ENCODE data around the gene NDUFAF8. TPM values are rescaled to one million over a fixed set of nuclear protein-coding genes. Genes with fewer than 3 reads are reported as not detected.

The NDUFAF8 gene
- total and polyA plus RNA-seq, 4 donors: 20.2 to 46.5 (median 26.9) TPM

GRCh38 chr17:81250286-81251093, 11.4 kb downstream of the NDUFAF8 start:
- H3K36me3 ChIP-seq (ENCODE audit: control insufficient read depth in 1 of 2, insufficient read depth in 2 of 2, low read length in 1 of 2): no peaks in the 10 kb centered on the region
- peak in 1 of 2 donors; percentile 39 for DNase-seq
- H3K9me3 ChIP-seq (ENCODE audit: control insufficient read depth, low read length): no peaks in the 10 kb centered on the region
- no peaks in the 10 kb centered on the region for H3K4me1 ChIP-seq (ENCODE audit: control insufficient read depth in 1 of 2, insufficient read depth in 2 of 2, low read length in 2 of 2)
- no peak overlapping the region for H3K4me3 ChIP-seq (ENCODE audit: low read length in 2 of 2)
- WGBS, 2 donors: 92 to 93% methylated on average over 31 of the region's 31 CpGs
- no peak overlapping the region for H3K27ac ChIP-seq (ENCODE audit: low read depth in 1 of 2, low read length in 2 of 2)
- no peak for ATAC-seq (ENCODE audit: low FRiP score)
- intact Hi-C loops (cut with DNase I): loop anchor here (5.0 kb wide), 4 partner anchors 232 to 357 kb away; no protein-coding TSS in a partner anchor
- no peaks in the 10 kb centered on the region for H3K27me3 ChIP-seq (ENCODE audit: control insufficient read depth in 1 of 2, insufficient read depth in 2 of 2, low read length in 1 of 2)

DNA sequence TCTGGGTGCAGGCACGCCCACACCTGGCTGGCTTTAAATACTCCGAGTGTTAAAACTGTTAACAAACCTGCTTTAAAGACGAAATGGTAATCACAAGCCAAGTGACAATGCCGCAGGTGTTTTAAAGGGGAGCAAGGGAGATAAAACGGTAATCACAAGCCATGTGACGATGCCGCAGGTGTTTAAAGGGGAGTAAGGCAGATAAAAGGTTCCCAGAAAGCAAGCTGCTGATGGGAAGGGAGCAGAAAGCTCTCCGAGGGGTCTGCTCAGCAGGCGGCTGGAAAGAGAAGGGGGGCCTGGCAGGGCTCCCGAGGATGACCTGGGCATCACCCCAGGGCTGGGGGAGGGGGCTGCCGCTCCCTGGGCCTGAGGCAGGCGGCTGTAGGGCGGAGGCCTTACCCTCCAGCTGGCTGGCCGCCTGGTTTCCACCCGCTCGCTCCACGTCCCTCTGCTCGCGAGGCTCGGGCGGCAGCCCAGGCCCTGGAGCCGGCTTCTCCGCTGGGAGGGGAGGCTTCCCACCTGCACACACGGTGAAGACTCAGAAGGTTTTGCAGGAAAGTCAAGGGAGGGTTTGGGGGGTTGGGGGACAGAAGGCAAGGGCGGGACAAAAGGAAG, 12.1 kb downstream of the NDUFAF8 start:
- no peaks in the 10 kb centered on the region for H3K4me1 ChIP-seq (ENCODE audit: control insufficient read depth in 1 of 2, insufficient read depth in 2 of 2, low read length in 2 of 2)

GRCh38 chr17:81251709-81252301, 12.7 kb downstream of the NDUFAF8 start:
- Histone ChIP-seq H3K27ac (ENCODE audit: low read depth in 1 of 2, low read length in 2 of 2) (no peak overlapping the region), H3K36me3 (ENCODE audit: control insufficient read depth in 1 of 2, insufficient read depth in 2 of 2, low read length in 1 of 2) (no peaks in the 10 kb centered on the region), H3K9me3 (ENCODE audit: control insufficient read depth, low read length) (no peaks in the 10 kb centered on the region), H3K27me3 (ENCODE audit: control insufficient read depth in 1 of 2, insufficient read depth in 2 of 2, low read length in 1 of 2) (no peaks in the 10 kb centered on the region), H3K4me1 (ENCODE audit: control insufficient read depth in 1 of 2, insufficient read depth in 2 of 2, low read length in 2 of 2) (no peaks in the 10 kb centered on the region), H3K4me3 (ENCODE audit: low read length in 2 of 2) (no peak overlapping the region)
- intact Hi-C loops (cut with DNase I): loop anchor here (5.0 kb wide), 4 partner anchors 230 to 355 kb away; no protein-coding TSS in a partner anchor
- ATAC-seq (ENCODE audit: low FRiP score) (no peak), DNase-seq (no peak)
- 87 to 89% methylated on average over 29 of the region's 29 CpGs for WGBS, 2 donors

More for the DNA sequence above, 12.1 kb downstream of the NDUFAF8 start:
- intact Hi-C loops (cut with DNase I): loop anchor here (5.0 kb wide), 4 partner anchors 231 to 356 kb away; no protein-coding TSS in a partner anchor
- Histone ChIP-seq H3K27me3 (ENCODE audit: control insufficient read depth in 1 of 2, insufficient read depth in 2 of 2, low read length in 1 of 2) (no peaks in the 10 kb centered on the region), H3K4me3 (ENCODE audit: low read length in 2 of 2) (no peak overlapping the region), H3K27ac (ENCODE audit: low read depth in 1 of 2, low read length in 2 of 2) (no peak overlapping the region), H3K36me3 (ENCODE audit: control insufficient read depth in 1 of 2, insufficient read depth in 2 of 2, low read length in 1 of 2) (no peaks in the 10 kb centered on the region), H3K9me3 (ENCODE audit: control insufficient read depth, low read length) (no peaks in the 10 kb centered on the region)
- 82 to 83% methylated on average over 25 of the region's 25 CpGs for WGBS, 2 donors
- DNase-seq: no peak
- no peak for ATAC-seq (ENCODE audit: low FRiP score)

GRCh38 chr17:81252326-81252986, 13.3 kb downstream of the NDUFAF8 start:
- DNase-seq: no peak
- H3K27me3 ChIP-seq (ENCODE audit: control insufficient read depth in 1 of 2, insufficient read depth in 2 of 2, low read length in 1 of 2): no peaks in the 10 kb centered on the region
- H3K4me1 ChIP-seq (ENCODE audit: control insufficient read depth in 1 of 2, insufficient read depth in 2 of 2, low read length in 2 of 2): no peaks in the 10 kb centered on the region
- no peaks in the 10 kb centered on the region for H3K36me3 ChIP-seq (ENCODE audit: control insufficient read depth in 1 of 2, insufficient read depth in 2 of 2, low read length in 1 of 2)
- no peak overlapping the region for H3K4me3 ChIP-seq (ENCODE audit: low read length in 2 of 2)
- no peak for ATAC-seq (ENCODE audit: low FRiP score)
- intact Hi-C loops (cut with DNase I): loop anchor here (5.0 kb wide), 4 partner anchors 230 to 355 kb away; no protein-coding TSS in a partner anchor
- H3K9me3 ChIP-seq (ENCODE audit: control insufficient read depth, low read length): no peaks in the 10 kb centered on the region
- no peak overlapping the region for H3K27ac ChIP-seq (ENCODE audit: low read depth in 1 of 2, low read length in 2 of 2)
- WGBS, 2 donors: 83 to 89% methylated on average over 15 of the region's 15 CpGs

GRCh38 chr17:81252987-81253329, 13.8 kb downstream of the NDUFAF8 start:
- 54 to 61% methylated on average over 15 of the region's 15 CpGs for WGBS, 2 donors
- intact Hi-C loops (cut with DNase I): loop anchor here (1.0 to 5.0 kb wide), 5 partner anchors 229 to 354 kb away; no protein-coding TSS in a partner anchor
- Histone ChIP-seq H3K4me1 (ENCODE audit: control insufficient read depth in 1 of 2, insufficient read depth in 2 of 2, low read length in 2 of 2) (no peaks in the 10 kb centered on the region), H3K4me3 (ENCODE audit: low read length in 2 of 2) (no peak overlapping the region), H3K36me3 (ENCODE audit: control insufficient read depth in 1 of 2, insufficient read depth in 2 of 2, low read length in 1 of 2) (no peaks in the 10 kb centered on the region), H3K27ac (ENCODE audit: low read depth in 1 of 2, low read length in 2 of 2) (no peak overlapping the region), H3K27me3 (ENCODE audit: control insufficient read depth in 1 of 2, insufficient read depth in 2 of 2, low read length in 1 of 2) (no peaks in the 10 kb centered on the region), H3K9me3 (ENCODE audit: control insufficient read depth, low read length) (no peaks in the 10 kb centered on the region)
- DNase-seq: no peak
- no peak for ATAC-seq (ENCODE audit: low FRiP score)

GRCh38 chr17:81253358-81254131, 14.4 kb downstream of the NDUFAF8 start:
- H3K27ac ChIP-seq (ENCODE audit: low read depth in 1 of 2, low read length in 2 of 2): no peak overlapping the region
- H3K4me1 ChIP-seq (ENCODE audit: control insufficient read depth in 1 of 2, insufficient read depth in 2 of 2, low read length in 2 of 2): no peaks in the 10 kb centered on the region
- intact Hi-C loops (cut with DNase I): loop anchor here (1.0 to 5.0 kb wide), 5 partner anchors 229 to 354 kb away; no protein-coding TSS in a partner anchor

GRCh38 chr17:81254955-81255717, 16.0 kb downstream of the NDUFAF8 start:
- WGBS, 2 donors: 12 to 17% methylated on average over 35 of the region's 35 CpGs
- H3K27ac ChIP-seq (ENCODE audit: low read depth in 1 of 2, low read length in 2 of 2): no peak overlapping the region
- DNase-seq (peak; percentile 88 to 90), ATAC-seq (ENCODE audit: low FRiP score) (peak; percentile 75)
- H3K4me3 ChIP-seq (ENCODE audit: low read length in 2 of 2): no peak overlapping the region
- intact Hi-C loops (cut with DNase I): loop anchor here (5.0 kb wide), 6 partner anchors 82 to 352 kb away; no protein-coding TSS in a partner anchor
- peaks cover 0 to 4% of the 10 kb centered on the region in 2 donors for H3K36me3 ChIP-seq (ENCODE audit: control insufficient read depth in 1 of 2, insufficient read depth in 2 of 2, low read length in 1 of 2)
- no peaks in the 10 kb centered on the region for H3K4me1 ChIP-seq (ENCODE audit: control insufficient read depth in 1 of 2, insufficient read depth in 2 of 2, low read length in 2 of 2)
- H3K27me3 ChIP-seq (ENCODE audit: control insufficient read depth in 1 of 2, insufficient read depth in 2 of 2, low read length in 1 of 2): no peaks in the 10 kb centered on the region
- H3K9me3 ChIP-seq (ENCODE audit: control insufficient read depth, low read length): no peaks in the 10 kb centered on the region

More at GRCh38 chr17:81253358-81254131, 14.4 kb downstream of the NDUFAF8 start:
- WGBS, 2 donors: 56 to 57% methylated on average over 19 of the region's 19 CpGs
- H3K36me3 ChIP-seq (ENCODE audit: control insufficient read depth in 1 of 2, insufficient read depth in 2 of 2, low read length in 1 of 2): no peaks in the 10 kb centered on the region
- no peak overlapping the region for H3K4me3 ChIP-seq (ENCODE audit: low read length in 2 of 2)
- no peaks in the 10 kb centered on the region for H3K9me3 ChIP-seq (ENCODE audit: control insufficient read depth, low read length)
- ATAC-seq (ENCODE audit: low FRiP score): peak; percentile 63
- no peak for DNase-seq
- no peaks in the 10 kb centered on the region for H3K27me3 ChIP-seq (ENCODE audit: control insufficient read depth in 1 of 2, insufficient read depth in 2 of 2, low read length in 1 of 2)
